ENCODE measurements around the gene SOX5.

Gene SOX5

GRCh38 chr12:23484238-23484637 lies 465.2 kb downstream of the SOX5 start:
- DNase-seq (ENCODE audit: low spot score) = no peak

- no peak for DNase-seq (ENCODE audit: low spot score)
These were observed 466.9 kb downstream of the SOX5 start for GRCh38 chr12:23482571-23482970.

All from left forelimb (tissue), 1 donor.